Smooth muscle cell (in vitro differentiated cells): Measurements from ENCODE around the gene CAMTA1. TPM values are rescaled to one million over a fixed set of nuclear protein-coding genes. Genes with fewer than 3 reads are reported as not detected.

Experiments
- DNase-seq: peaks from one replicate; lab custom pipeline; 2025; ENCODE audit not compliant: unreplicated experiment; lab: John Stamatoyannopoulos, UW
- H2AFZ ChIP-seq: fragments of 200-600 bp; sonication (generic); 2 replicates; pipeline ENCODE4 v1.6.0; 2016; ENCODE audit warnings: antibody characterized with exemption, low read depth, mild to moderate bottlenecking
- H3F3A ChIP-seq: fragments of 200-600 bp; sonication (generic); 2 replicates; pipeline ENCODE4 v1.6.0; 2017; ENCODE audit warnings: antibody characterized with exemption, low read depth
- H3K27ac ChIP-seq: fragments of 200-600 bp; sonication (generic); 2 replicates; pipeline ENCODE4 v1.5.1; 2016; ENCODE audit warnings: low read depth, mild to moderate bottlenecking
- H3K27me3 ChIP-seq: fragments of 200-600 bp; sonication (generic); 2 replicates; pipeline ENCODE4 v1.6.1; 2016; ENCODE audit warnings: low read depth, mild to moderate bottlenecking
- H3K36me3 ChIP-seq: fragments of 200-600 bp; sonication (generic); 2 replicates; pipeline ENCODE4 v1.5.1; 2016; ENCODE audit warnings: low read depth
- H3K4me1 ChIP-seq: fragments of 200-600 bp; sonication (generic); 2 replicates; pipeline ENCODE4 v1.5.1; 2016; ENCODE audit warnings: low read depth
- H3K4me2 ChIP-seq: fragments of 200-600 bp; sonication (generic); 2 replicates; pipeline ENCODE4 v1.6.0; 2016; ENCODE audit warnings: mild to moderate bottlenecking
- H3K4me3 ChIP-seq: fragments of 200-600 bp; sonication (generic); 2 replicates; pipeline ENCODE4 v1.5.1; 2016; ENCODE audit warnings: mild to moderate bottlenecking
- H3K79me2 ChIP-seq: fragments of 200-600 bp; sonication (generic); 2 replicates; pipeline ENCODE4 v1.6.0; 2016; ENCODE audit warnings: low read depth, mild to moderate bottlenecking
- H3K9ac ChIP-seq: fragments of 200-600 bp; sonication (generic); 2 replicates; pipeline ENCODE4 v1.6.0; 2016; ENCODE audit warnings: low read depth
- H3K9me3 ChIP-seq: fragments of 200-600 bp; sonication (generic); replicated peaks from 2 replicates; pipeline ENCODE4 v1.5.1; 2016; ENCODE audit warnings: low read depth
- H4K20me1 ChIP-seq: fragments of 200-600 bp; sonication (generic); 2 replicates; pipeline ENCODE4 v1.6.0; 2016; ENCODE audit warnings: low read depth
- CTCF ChIP-seq: fragments of 200-600 bp; sonication (generic); IDR thresholded peaks from 2 replicates; pipeline ENCODE4 v1.5.1; 2017; ENCODE audit warnings: borderline replicate concordance, mild to moderate bottlenecking, antibody characterized with exemption; ENCODE audit not compliant: insufficient read depth, poor library complexity, severe bottlenecking
- WGBS: methylation state at CpG from one replicate; pipeline ENCODE4 v1.1.7; 2016; ENCODE audit warnings: low lambda C conversion rate; 5-methylcytosine and 5-hydroxymethylcytosine counted together
- polyA plus RNA-seq: library from polyadenylated mRNA; unstranded; fragments of >200 nt; fragmentation: Nextera tagmentation; extraction: Ambion mirVana; gene quantifications from 2 replicates; pipeline ENCODE4 v1.2.1, GENCODE V29; 2016
- total RNA-seq: library from RNA; depleted of rRNA; stranded (reverse); fragments of >200 nt; gene quantifications from 2 replicates; pipeline ENCODE4 v1.2.3, GENCODE V29; 2014

The CAMTA1 gene
- total and polyA plus RNA-seq, 2 experiments from 2014 or later = 139 to 145 TPM

DNA sequence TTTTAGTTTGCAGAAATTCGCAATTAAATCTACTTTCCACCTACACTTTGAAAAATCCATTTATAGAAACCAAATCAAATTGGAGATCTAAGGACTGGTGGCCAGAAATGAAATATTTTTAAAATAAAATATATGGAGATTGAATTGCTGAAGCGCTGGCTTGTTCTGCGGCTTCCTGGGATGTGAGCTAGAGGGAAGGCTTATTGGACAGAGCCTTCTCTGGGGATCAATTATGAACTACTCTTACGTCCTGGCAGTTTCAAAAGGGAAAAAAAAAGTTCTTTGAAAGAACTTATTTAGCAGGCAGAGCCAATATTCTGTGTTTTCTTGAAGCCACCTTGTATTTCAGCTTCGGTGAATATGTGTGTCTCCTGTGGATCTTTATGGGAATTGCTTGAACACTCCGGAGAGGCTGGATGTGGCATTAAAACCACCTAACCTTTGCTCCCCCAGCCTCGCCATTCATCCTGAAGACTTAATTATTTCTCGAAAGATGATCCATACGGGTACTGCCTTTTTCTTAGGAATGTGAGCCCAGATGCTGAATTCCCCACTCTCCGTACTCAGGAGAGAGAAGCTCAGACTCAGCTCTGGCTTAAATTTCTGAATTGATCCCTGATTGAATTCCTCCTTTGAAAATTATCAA lies 506.9 kb downstream of the CAMTA1 start:
- H3K79me2 ChIP-seq = no peaks in the 10 kb centered on the region
- no peak overlapping the region for H2AFZ ChIP-seq
- no peak overlapping the region for H3K9ac ChIP-seq
- H3K36me3 ChIP-seq = no peaks in the 10 kb centered on the region
- no peaks in the 10 kb centered on the region for H3K4me1 ChIP-seq
- peak overlapping the region; percentile 61 for H3K27ac ChIP-seq
- TF ChIP-seq CTCF = no peak
- no peak overlapping the region for H3K4me3 ChIP-seq
- H3K27me3 ChIP-seq = no peaks in the 10 kb centered on the region
- H3F3A ChIP-seq = no peaks in the 10 kb centered on the region
- WGBS = 88% methylated on average over 10 of the region's 10 CpGs
- H3K9me3 ChIP-seq = no peaks in the 10 kb centered on the region
- H3K4me2 ChIP-seq = peak overlapping the region; percentile 21
- H4K20me1 ChIP-seq = no peaks in the 10 kb centered on the region
- no peak for DNase-seq

- Histone ChIP-seq H3K27ac (no peak overlapping the region), H3K9ac (no peak overlapping the region), H2AFZ (no peak overlapping the region), H3F3A (no peaks in the 10 kb centered on the region), H3K4me3 (no peak overlapping the region), H3K27me3 (no peaks in the 10 kb centered on the region), H3K79me2 (no peaks in the 10 kb centered on the region), H3K9me3 (no peaks in the 10 kb centered on the region), H3K4me1 (peaks cover under 1% of the 10 kb centered on the region), H3K4me2 (no peak overlapping the region), H4K20me1 (no peaks in the 10 kb centered on the region), H3K36me3 (no peaks in the 10 kb centered on the region)
- no peak for TF ChIP-seq CTCF
- DNase-seq = no peak
- 87% methylated on average over 17 of the region's 17 CpGs for WGBS
Observed at GRCh38 chr1:7292714-7293419, 507.6 kb downstream of the CAMTA1 start.

DNA sequence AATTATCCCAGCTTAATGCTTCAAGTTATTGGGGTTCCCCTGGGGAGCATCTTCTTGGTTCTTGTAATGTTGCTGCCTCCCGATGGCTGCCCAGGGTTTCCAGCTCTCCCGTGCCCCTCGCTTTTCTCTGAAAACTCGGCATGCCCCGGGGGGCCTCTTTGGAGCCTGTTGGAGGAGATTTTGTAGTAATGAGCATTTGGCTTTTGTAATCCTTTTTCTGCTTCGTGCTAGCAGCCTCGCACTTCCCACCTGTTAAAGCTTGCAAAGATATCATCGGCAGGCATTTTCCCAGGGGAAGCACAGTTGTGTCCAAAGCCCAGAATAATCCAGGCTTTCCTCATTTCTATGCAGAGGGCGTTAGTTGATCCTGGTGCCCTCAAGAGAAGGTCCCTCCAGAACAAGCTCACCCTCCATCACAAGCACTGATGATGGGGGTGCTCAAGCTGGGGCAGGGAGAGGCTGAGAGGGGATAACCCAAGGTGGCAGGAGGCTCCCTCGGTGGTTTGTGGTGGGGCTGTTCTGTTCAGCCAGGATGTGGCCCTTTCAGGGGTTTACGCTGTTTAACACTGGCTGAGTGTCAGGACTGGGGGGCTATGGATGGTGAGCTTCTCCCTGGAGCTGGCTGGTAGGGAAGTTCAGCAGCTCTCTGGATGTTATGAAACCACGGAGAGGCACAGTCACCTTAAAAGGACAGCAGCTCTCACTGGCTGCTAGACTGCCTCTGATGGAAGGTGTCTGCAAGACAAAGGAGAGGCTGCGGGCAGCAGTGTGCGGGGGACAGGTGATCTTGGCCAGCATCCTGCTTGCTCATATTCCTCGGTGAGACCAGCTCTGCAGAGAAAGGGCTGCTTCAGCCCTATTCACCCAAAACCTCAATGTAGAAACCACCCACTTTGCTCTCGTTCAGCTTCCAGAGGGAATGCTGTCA lies 508.7 kb downstream of the CAMTA1 start:
- 73% methylated on average over 16 of the region's 16 CpGs for WGBS
- H3K36me3 ChIP-seq = no peaks in the 10 kb centered on the region
- no peak overlapping the region for H3K27ac ChIP-seq
- H3K9ac ChIP-seq = no peak overlapping the region
- H3K9me3 ChIP-seq = no peaks in the 10 kb centered on the region
- H3F3A ChIP-seq = peaks cover 7% of the 10 kb centered on the region
- H3K4me2 ChIP-seq = no peak overlapping the region
- H3K27me3 ChIP-seq = no peaks in the 10 kb centered on the region
- H3K4me1 ChIP-seq = peaks cover 10% of the 10 kb centered on the region
- no peak for DNase-seq
- no peaks in the 10 kb centered on the region for H3K79me2 ChIP-seq
- no peak overlapping the region for H2AFZ ChIP-seq
- no peaks in the 10 kb centered on the region for H4K20me1 ChIP-seq
- TF ChIP-seq CTCF = no peak
- H3K4me3 ChIP-seq = no peak overlapping the region
